ENCODE data around the gene CPT2. TPM values are rescaled to one million over a fixed set of nuclear protein-coding genes. Genes with fewer than 3 reads are reported as not detected.

Gene CPT2
- total and polyA plus RNA-seq, 2 of the 13 experiments (the other 11 are each of a cell fraction or from before 2014, with no cell fraction given), result 12.6 to 14.6 TPM

GRCh38 chr1:53220171-53220961 is 23.7 kb downstream of the CPT2 start, which contains the start of gene CZIB (continued):
- TF ChIP-seq CREBL2 (CRISPR knock-in tag; IDR thresholded peaks at IDR 0.05; ENCODE audit: borderline replicate concordance) (no peak; the same call in 1 of the 2 replicates), ZNF44 (CRISPR knock-in tag; IDR thresholded peaks at IDR 0.05) (peak; percentile 71), EHMT2 (IDR thresholded peaks at IDR 0.05; ENCODE audit: borderline replicate concordance, low read depth, low read length) (no peak), ZNF614 (CRISPR knock-in tag; IDR thresholded peaks at IDR 0.05; ENCODE audit: borderline replicate concordance) (peak; percentile 95; the same call in 1 of the 2 replicates), ELF4 (CRISPR knock-in tag; IDR thresholded peaks at IDR 0.05; ENCODE audit: borderline replicate concordance) (0 out of 2 replicates have a peak, but pooled peaks have one; percentile 47), ZNF274 (CRISPR knock-in tag; IDR thresholded peaks at IDR 0.05) (0 out of 2 replicates have a peak, but pooled peaks have one; percentile 73), ZZZ3 (CRISPR knock-in tag; IDR thresholded peaks at IDR 0.05; ENCODE audit: borderline replicate concordance) (peak; percentile 94), ZNF431 (CRISPR knock-in tag; IDR thresholded peaks at IDR 0.05; ENCODE audit: borderline replicate concordance, low read depth) (0 out of 2 replicates have a peak, but pooled peaks have one; percentile 70), YEATS4 (CRISPR knock-in tag; IDR thresholded peaks at IDR 0.05; ENCODE audit: borderline replicate concordance) (peak; percentile 99), POLR2AphosphoS2 (IDR thresholded peaks at IDR 0.05; ENCODE audit: low read depth, low read length) (no peak), RFXANK (CRISPR knock-in tag; IDR thresholded peaks at IDR 0.05) (0 out of 2 replicates have a peak, but pooled peaks have one; percentile 48), ZNF761 (CRISPR knock-in tag; conservative IDR thresholded peaks at IDR 0.05) (peak; percentile 81), YEATS2 (CRISPR knock-in tag; IDR thresholded peaks at IDR 0.05; ENCODE audit: borderline replicate concordance) (peak; percentile 88), JUNB (CRISPR knock-in tag; IDR thresholded peaks at IDR 0.05; ENCODE audit: borderline replicate concordance) (no peak), ZNF333 (CRISPR knock-in tag; IDR thresholded peaks at IDR 0.05; ENCODE audit: borderline replicate concordance) (peak; percentile 84; the same call in 1 of the 2 replicates), EED (CRISPR knock-in tag; IDR thresholded peaks at IDR 0.05) (peak; percentile 96), POLR2A (IDR thresholded peaks at IDR 0.05; ENCODE audit: insufficient read depth in 1 of 2, low read depth in 2 of 2, low read length in 2 of 2) (peak; percentile 96 to 97), HDAC1 (CRISPR knock-in tag; IDR thresholded peaks at IDR 0.05) (peak; percentile 96), NCOA1 (CRISPR knock-in tag; IDR thresholded peaks at IDR 0.05) (0 out of 2 replicates have a peak, but pooled peaks have one; percentile 69), ERF (CRISPR knock-in tag; IDR thresholded peaks at IDR 0.05) (peak; percentile 95), SSRP1 (CRISPR knock-in tag; IDR thresholded peaks at IDR 0.05) (no peak), ZNF790 (CRISPR knock-in tag; IDR thresholded peaks at IDR 0.05; ENCODE audit: borderline replicate concordance) (peak; percentile 94; the same call in 1 of the 2 replicates), ZNF567 (CRISPR knock-in tag; IDR thresholded peaks at IDR 0.05; ENCODE audit: borderline replicate concordance) (peak; percentile 97; the same call in 1 of the 2 replicates), DMAP1 (CRISPR knock-in tag; IDR thresholded peaks at IDR 0.05) (peak; percentile 99), PHF20 (CRISPR knock-in tag; IDR thresholded peaks at IDR 0.05) (peak; percentile 88)
- TF ChIP-seq, protein P1, sequence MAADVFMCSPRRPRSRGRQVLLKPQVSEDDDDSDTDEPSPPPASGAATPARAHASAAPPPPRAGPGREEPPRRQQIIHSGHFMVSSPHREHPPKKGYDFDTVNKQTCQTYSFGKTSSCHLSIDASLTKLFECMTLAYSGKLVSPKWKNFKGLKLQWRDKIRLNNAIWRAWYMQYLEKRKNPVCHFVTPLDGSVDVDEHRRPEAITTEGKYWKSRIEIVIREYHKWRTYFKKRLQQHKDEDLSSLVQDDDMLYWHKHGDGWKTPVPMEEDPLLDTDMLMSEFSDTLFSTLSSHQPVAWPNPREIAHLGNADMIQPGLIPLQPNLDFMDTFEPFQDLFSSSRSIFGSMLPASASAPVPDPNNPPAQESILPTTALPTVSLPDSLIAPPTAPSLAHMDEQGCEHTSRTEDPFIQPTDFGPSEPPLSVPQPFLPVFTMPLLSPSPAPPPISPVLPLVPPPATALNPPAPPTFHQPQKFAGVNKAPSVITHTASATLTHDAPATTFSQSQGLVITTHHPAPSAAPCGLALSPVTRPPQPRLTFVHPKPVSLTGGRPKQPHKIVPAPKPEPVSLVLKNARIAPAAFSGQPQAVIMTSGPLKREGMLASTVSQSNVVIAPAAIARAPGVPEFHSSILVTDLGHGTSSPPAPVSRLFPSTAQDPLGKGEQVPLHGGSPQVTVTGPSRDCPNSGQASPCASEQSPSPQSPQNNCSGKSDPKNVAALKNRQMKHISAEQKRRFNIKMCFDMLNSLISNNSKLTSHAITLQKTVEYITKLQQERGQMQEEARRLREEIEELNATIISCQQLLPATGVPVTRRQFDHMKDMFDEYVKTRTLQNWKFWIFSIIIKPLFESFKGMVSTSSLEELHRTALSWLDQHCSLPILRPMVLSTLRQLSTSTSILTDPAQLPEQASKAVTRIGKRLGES (CRISPR knock-in tag; IDR thresholded peaks at IDR 0.05; ENCODE audit: borderline replicate concordance), result peak; percentile 60; the same call in 1 of the 2 replicates
- TF ChIP-seq, protein P2, sequence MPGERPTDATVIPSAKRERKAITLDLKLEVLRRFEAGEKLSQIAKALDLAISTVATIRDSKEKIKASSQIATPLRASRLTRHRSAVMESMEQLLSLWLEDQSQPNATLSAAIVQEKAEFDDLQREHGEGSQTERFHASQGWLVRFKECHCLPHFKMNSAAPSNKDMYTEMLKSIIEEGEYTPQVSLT (CRISPR knock-in tag; IDR thresholded peaks at IDR 0.05; ENCODE audit: borderline replicate concordance, low read depth), result no peak
- TF ChIP-seq, protein P3, sequence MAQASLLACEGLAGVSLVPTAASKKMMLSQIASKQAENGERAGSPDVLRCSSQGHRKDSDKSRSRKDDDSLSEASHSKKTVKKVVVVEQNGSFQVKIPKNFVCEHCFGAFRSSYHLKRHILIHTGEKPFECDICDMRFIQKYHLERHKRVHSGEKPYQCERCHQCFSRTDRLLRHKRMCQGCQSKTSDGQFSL (CRISPR knock-in tag; IDR thresholded peaks at IDR 0.05), result peak; percentile 67; the same call in 1 of the 2 replicates
